PC-9 (cell line): ENCODE data around the gene ZNF699.
A peak's percentile ranks its signal among the peaks of the same experiment; 100 is the strongest.

Experiments used
- EZH2 ChIP-seq: fragments of 200-600 bp; sonication (generic); IDR thresholded peaks from 2 replicates; pipeline ENCODE4 v1.8.0; 2017; ENCODE audit warnings: antibody characterized with exemption, low read depth
- TF ChIP-seq, protein P1 (sequence below): fragments of 200-600 bp; sonication (generic); conservative IDR thresholded peaks from 2 replicates; pipeline ENCODE4 v1.6.1; 2017; ENCODE audit warnings: mixed run types, antibody characterized with exemption, mild to moderate bottlenecking, moderate library complexity

DNA sequence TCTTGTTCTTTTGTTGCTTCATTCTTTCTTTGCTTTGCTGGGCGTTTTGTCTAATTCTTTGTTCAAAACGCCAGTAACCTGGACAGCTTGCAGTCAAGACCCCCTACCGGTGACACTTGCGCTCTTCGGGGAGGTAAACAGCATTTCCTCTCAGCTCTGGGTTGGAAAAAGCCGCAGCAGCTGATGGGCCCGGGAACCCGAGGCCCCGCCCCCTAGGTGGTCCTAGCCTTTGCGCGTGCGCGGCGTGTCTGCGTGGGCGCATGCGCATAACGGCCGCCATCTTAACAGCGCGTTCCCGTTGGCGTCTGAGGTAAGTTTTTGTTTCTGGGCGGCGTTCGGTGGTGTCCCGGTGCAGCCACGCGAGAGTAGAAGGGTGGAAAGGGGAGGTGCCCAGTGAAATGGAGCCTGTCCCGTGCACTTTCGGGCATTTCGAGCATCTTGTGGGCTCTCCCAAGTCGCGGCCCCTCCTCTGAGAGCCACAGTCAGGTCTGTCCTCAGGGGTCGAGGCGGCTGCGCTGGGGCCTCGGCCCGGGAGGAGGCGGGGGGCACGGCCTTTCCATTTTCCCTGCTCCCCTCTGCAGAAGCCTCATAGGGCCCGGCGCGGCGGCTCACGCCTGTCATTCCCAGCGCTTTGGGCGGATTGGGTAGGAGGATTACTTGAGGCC lies 14.4 kb upstream of the ZNF699 start, which contains the start of gene ZNF559:
- no peak for TF ChIP-seq EZH2
- TF ChIP-seq, protein P1, sequence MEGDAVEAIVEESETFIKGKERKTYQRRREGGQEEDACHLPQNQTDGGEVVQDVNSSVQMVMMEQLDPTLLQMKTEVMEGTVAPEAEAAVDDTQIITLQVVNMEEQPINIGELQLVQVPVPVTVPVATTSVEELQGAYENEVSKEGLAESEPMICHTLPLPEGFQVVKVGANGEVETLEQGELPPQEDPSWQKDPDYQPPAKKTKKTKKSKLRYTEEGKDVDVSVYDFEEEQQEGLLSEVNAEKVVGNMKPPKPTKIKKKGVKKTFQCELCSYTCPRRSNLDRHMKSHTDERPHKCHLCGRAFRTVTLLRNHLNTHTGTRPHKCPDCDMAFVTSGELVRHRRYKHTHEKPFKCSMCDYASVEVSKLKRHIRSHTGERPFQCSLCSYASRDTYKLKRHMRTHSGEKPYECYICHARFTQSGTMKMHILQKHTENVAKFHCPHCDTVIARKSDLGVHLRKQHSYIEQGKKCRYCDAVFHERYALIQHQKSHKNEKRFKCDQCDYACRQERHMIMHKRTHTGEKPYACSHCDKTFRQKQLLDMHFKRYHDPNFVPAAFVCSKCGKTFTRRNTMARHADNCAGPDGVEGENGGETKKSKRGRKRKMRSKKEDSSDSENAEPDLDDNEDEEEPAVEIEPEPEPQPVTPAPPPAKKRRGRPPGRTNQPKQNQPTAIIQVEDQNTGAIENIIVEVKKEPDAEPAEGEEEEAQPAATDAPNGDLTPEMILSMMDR, result peak; percentile 48; the same call in 1 of the 2 replicates
